HepG2 (cell line): ENCODE data around the gene UBE2G2. TPM values are rescaled to one million over a fixed set of nuclear protein-coding genes. Genes with fewer than 3 reads are reported as not detected.

Source experiments
- AGO1 ChIP-seq: fragments of 200-400 bp; formaldehyde crosslinking; IDR thresholded peaks from 2 replicates; pipeline ENCODE4 v1.6.1; 2017; ENCODE audit warnings: mild to moderate bottlenecking, low read depth, low read length, moderate library complexity; ENCODE audit not compliant: poor library complexity, severe bottlenecking
- MLXIP ChIP-seq: sonication (generic); formaldehyde crosslinking; IDR thresholded peaks from 2 replicates; pipeline ENCODE4 v1.9.0; 2021; ENCODE audit warnings: missing genetic modification reagents, borderline replicate concordance
- NR0B2 ChIP-seq: sonication (generic); formaldehyde crosslinking; IDR thresholded peaks from 2 replicates; pipeline ENCODE4 v1.4.0; 2020; ENCODE audit warnings: mild to moderate bottlenecking, missing genetic modification reagents
- NR2F6 ChIP-seq, 2 experiments: IDR thresholded peaks; 2 replicates each; pipeline ENCODE4 v1.6.1; 2016; ENCODE audit warnings: antibody characterized with exemption in 1 of 2, mild to moderate bottlenecking in 1 of 2
- POLR2AphosphoS5 ChIP-seq: IDR thresholded peaks from 2 replicates; pipeline ENCODE4 v1.6.1; 2012; ENCODE audit warnings: low read depth, low read length
- SMAD1 ChIP-seq: sonication (generic); formaldehyde crosslinking; IDR thresholded peaks from 2 replicates; pipeline ENCODE4 v1.4.0; 2020; ENCODE audit warnings: missing genetic modification reagents, low read depth, mild to moderate bottlenecking, borderline replicate concordance
- SP140L ChIP-seq: sonication (generic); formaldehyde crosslinking; IDR thresholded peaks from 2 replicates; pipeline ENCODE4 v1.4.0; 2020; ENCODE audit warnings: missing genetic modification reagents, borderline replicate concordance
- THAP9 ChIP-seq: sonication (generic); formaldehyde crosslinking; IDR thresholded peaks from 2 replicates; pipeline ENCODE4; 2020; ENCODE audit warnings: missing genetic modification reagents, mild to moderate bottlenecking, borderline replicate concordance
- ZBTB42 ChIP-seq: sonication (generic); formaldehyde crosslinking; IDR thresholded peaks from 2 replicates; pipeline ENCODE4 v1.5.0; 2020; ENCODE audit warnings: mild to moderate bottlenecking, missing genetic modification reagents
- ZNF136 ChIP-seq: sonication (generic); formaldehyde crosslinking; IDR thresholded peaks from 2 replicates; pipeline ENCODE4 v1.8.1; 2022; ENCODE audit warnings: low read depth, mild to moderate bottlenecking, moderate library complexity, missing genetic modification reagents
- ZNF143 ChIP-seq: sonication (generic); formaldehyde crosslinking; IDR thresholded peaks from 2 replicates; pipeline ENCODE4 v1.4.0; 2020; ENCODE audit warnings: missing genetic modification reagents
- ZNF207 ChIP-seq: fragments of 450-650 bp; IDR thresholded peaks from 2 replicates; pipeline ENCODE4 v1.6.1; 2016; ENCODE audit warnings: antibody characterized with exemption, borderline replicate concordance
- ZNF550 ChIP-seq: sonication (generic); formaldehyde crosslinking; IDR thresholded peaks from 2 replicates; pipeline ENCODE4 v1.4.0; 2020; ENCODE audit warnings: mild to moderate bottlenecking, missing genetic modification reagents, borderline replicate concordance
- ZNF607 ChIP-seq: sonication (generic); formaldehyde crosslinking; IDR thresholded peaks from 2 replicates; pipeline ENCODE4 v1.5.1; 2020; ENCODE audit warnings: missing genetic modification reagents, mild to moderate bottlenecking, borderline replicate concordance
- ZNF609 ChIP-seq: sonication (generic); formaldehyde crosslinking; IDR thresholded peaks from 2 replicates; pipeline ENCODE4 v1.4.0; 2020; ENCODE audit warnings: mild to moderate bottlenecking, missing genetic modification reagents, borderline replicate concordance
- ZSCAN12 ChIP-seq: sonication (generic); formaldehyde crosslinking; IDR thresholded peaks from 2 replicates; pipeline ENCODE4 v1.9.0; 2021; ENCODE audit warnings: mild to moderate bottlenecking, missing genetic modification reagents
- polyA plus RNA-seq, 8 experiments: library from polyadenylated mRNA; depleted of rRNA in 3 of 8; stranded (reverse) in 7 of 8; unstranded in 1 of 8; fragments of >200 nt; fragmentation: Illumina TruSeq in 4 of 8; extraction: Trizol in 4 of 8; gene quantifications; 2 replicates each; pipeline versions ENCODE4 v1.2.1 to v1.2.3, GENCODE V29; 2011 to 2016; ENCODE audit warnings: low read depth in 4 of 8, missing spikeins in 1 of 8, mixed read lengths in 1 of 8; ENCODE audit not compliant: insufficient read depth in 1 of 8
- total RNA-seq, 5 experiments: library from RNA; depleted of rRNA; stranded (reverse); fragments of >200 nt; fragmentation: Illumina TruSeq; extraction: Trizol; gene quantifications; 2 replicates each; pipeline ENCODE4 v1.2.3, GENCODE V29; 2016; ENCODE audit warnings: low read depth in 1 of 5

UBE2G2 gene
- total and polyA plus RNA-seq, 2 of the 13 experiments (the other 11 are each of a cell fraction or from before 2014, with no cell fraction given): 55.4 to 92.0 TPM

GRCh38 chr21:44847261-44848056 is 45.8 kb upstream of the UBE2G2 start (continued):
- TF ChIP-seq NR2F6 (IDR thresholded peaks at IDR 0.05): no peak
- 0 out of 2 replicates have a peak, but pooled peaks have one; percentile 8 for TF ChIP-seq NR2F6 (CRISPR knock-in tag; IDR thresholded peaks at IDR 0.05)
- no peak; the same call in 1 of the 2 replicates for TF ChIP-seq ZBTB42 (CRISPR knock-in tag)
- TF ChIP-seq POLR2AphosphoS5: peak; percentile 28
- TF ChIP-seq ZNF143: 0 out of 2 replicates have a peak, but pooled peaks have one; percentile 14
- peak; percentile 76; the same call in 1 of the 2 replicates for TF ChIP-seq SMAD1 (CRISPR knock-in tag)
- TF ChIP-seq THAP9 (CRISPR knock-in tag): 0 out of 2 replicates have a peak, but pooled peaks have one; percentile 13
- TF ChIP-seq ZNF136: no peak
- no peak for TF ChIP-seq MLXIP (CRISPR knock-in tag)
- no peak for TF ChIP-seq ZSCAN12 (CRISPR knock-in tag)
- TF ChIP-seq SP140L (CRISPR knock-in tag): no peak
- TF ChIP-seq AGO1: peak; percentile 90
- no peak for TF ChIP-seq ZNF207
- no peak for TF ChIP-seq NR0B2
- no peak for TF ChIP-seq ZNF609 (CRISPR knock-in tag)
- TF ChIP-seq ZNF607 (CRISPR knock-in tag): 0 out of 2 replicates have a peak, but pooled peaks have one; percentile 37
- TF ChIP-seq ZNF550: no peak
